ENCODE measurements around the gene SDC4.
A peak's percentile ranks its signal among the peaks of the same experiment; 100 is the strongest.

SDC4 gene, protein sequence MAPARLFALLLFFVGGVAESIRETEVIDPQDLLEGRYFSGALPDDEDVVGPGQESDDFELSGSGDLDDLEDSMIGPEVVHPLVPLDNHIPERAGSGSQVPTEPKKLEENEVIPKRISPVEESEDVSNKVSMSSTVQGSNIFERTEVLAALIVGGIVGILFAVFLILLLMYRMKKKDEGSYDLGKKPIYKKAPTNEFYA

DNA sequence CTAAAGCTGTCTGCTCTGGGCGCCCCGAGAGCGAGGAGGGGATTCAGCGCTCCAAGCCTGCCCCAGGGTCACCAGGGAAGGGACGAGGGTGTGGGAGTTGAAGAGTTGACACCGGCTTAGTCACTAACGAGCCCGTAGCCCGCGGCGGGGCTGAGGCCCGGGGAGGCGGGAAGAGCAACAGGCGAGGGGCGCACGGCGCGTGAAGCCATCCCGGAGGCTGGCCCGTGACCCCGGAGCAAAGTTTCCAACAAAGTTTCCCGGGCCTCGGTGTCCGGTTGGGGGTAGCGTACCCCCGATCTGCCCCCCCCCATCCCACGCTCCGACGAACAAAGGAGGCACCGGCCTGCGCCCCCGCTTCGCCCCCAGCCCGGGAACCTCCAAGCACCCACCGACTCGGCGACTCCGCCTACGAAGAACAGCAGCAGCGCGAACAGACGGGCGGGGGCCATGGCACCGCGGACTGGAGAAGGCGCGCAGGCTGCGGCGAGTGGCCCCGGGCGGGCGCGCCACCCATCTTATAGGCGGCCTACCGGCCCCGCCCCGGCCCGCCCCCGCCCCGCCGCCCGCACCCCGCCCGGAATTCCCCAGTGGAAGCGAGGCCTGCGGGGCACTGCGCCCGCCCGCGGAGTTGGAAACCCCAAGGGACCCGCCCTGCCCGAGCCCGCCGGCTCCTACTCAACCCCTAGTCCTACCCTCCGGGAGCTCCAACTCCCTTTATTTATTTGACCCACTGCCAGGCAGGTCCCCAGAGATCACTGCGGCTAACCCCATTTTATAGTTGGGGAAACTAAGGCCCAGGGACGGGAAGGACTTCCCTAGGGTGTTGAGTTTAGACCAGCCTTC is at the start of gene SDC4:
Gene SDC4, minus strand, starts transcription at position 489 of the 843 bp plus-strand sequence. Its CDS starts 40 bp downstream, at position 449.
- peak in 1 of 2 experiments; percentile 61 for DNase-seq

DNA sequence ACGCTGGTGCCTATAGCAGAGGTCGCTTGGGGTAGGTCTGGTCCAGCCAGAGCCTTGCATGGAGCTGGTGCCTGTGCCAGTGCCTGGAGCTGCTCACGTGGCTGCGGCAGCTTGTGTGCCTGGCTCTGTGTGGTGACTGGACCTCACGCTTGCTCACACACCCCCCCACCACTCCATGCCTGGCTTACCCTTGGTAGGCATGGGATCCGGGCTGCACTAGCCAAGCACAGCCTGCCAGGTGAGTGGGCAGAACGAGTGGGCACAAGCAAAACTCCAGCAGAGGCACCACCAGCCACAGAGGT is 46.8 kb upstream of the SDC4 start:
- no peak for DNase-seq

DNA sequence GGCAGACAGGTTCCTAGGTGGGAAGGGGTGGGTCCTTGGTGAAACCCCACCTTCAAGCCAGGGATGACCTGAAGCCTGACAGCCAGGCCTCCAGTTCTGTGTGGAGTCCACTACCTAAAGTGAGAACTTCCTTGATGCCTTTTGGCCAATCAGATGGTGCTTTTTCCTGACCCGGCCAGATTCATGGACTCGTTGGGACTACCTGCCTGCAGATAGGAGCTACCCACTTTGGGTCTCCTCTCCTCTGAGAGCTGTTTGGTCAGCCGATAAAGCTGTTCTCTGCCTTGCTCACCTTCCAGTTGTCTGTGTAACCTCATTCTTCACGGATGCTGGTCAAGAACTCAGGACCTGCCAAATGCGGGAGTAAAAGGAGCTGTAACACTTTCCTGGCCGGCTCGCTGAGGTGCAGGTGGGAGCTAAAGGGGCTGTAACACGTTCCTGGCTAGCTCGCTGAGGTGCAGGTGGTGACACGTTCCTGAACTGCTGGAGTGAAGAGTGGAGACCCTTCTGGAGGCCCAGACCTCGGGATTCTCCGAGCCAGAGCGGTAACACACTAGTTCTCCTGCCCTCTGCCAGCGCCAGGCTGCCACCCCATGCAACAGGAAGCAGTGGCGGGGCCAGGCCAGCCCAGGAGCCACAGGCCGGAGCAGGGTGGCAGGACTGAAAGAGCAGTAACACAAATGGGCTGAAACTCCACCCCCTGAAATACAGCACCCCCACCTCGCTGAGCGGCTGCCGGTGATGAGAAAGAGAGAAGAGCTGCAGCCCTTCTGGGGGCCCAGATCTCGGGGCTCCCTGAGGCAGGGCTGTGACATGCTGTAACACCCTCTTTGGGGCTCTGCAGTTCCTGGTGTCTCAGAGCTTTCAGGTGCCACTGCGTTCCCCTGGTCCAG is 46.2 kb upstream of the SDC4 start:
- DNase-seq = no peak

DNA sequence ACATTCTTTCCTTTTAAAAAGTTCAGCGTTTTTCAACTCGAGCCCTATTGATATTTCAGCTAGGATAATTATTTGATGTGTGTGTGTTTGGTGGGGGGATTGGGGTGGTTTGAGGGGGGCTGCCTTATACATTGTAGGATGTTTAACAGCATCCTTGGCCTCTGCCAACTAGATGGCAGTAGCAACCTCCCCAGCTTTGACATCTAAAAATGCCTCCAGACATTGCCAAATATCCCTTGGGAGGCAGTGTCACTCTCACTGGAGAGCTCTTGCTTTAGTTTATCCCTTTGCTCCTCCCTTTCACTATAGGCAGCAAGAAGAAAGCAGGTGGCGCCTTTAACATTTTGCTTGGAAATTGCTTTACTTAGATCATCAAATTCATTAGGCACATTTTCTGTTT is 44.5 kb upstream of the SDC4 start:
- DNase-seq = no peak

DNA sequence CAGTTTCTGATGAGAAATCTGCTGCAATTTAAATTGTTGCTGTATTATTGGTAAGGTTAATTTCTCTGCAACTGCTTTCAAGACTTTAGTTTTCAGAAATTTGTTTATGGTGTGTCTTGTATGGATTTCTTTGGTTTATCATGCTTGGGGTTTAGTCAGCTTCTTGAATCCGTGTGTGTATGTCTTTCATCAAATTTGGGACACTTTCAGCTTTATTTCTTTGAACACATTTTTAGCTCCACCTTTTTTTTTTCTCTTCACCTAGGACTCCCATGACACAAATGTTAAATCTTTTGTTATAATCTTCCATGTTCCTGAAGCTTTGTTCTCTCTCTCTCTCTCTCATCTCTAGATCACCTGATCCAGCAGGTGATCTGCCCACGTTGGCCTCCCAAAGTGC is 43.3 kb upstream of the SDC4 start:
- DNase-seq = no peak

DNA sequence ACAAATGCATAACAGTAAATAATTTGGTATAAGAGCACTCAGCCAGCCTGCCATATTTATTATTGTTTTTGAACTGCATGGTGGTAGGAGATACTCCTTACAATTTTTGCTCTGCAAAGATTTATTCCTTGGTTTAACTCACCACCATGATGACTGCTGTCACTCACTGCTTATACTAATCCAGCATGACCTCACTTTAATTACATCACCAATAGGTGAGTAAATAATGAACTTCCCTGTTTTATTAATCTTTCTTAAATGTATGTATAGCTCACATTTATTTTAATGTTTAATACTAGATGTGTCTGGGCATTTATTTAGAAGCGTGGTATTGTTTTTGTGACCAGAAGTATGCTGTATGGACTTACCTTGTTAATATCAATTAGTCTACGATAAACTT is 42.7 kb upstream of the SDC4 start:
- DNase-seq = no peak

DNA sequence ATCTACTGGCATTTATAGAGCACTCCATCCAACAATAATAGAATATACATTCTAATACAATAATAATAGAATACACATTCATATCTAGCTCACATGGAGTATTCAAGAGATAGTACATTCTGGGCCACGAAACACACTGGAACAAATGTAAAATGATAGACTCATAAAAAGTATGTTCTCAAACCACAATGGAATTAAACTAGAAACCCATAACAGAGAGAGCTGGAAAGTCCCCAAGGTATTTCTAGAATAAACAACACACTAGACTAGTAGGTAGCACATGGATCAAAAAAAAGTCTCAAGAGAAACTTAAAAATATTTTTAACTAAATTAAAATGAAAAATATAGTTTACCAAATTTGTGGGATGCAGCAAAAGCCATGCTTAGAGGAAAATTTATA is 39.0 kb upstream of the SDC4 start:
- DNase-seq = no peak

DNA sequence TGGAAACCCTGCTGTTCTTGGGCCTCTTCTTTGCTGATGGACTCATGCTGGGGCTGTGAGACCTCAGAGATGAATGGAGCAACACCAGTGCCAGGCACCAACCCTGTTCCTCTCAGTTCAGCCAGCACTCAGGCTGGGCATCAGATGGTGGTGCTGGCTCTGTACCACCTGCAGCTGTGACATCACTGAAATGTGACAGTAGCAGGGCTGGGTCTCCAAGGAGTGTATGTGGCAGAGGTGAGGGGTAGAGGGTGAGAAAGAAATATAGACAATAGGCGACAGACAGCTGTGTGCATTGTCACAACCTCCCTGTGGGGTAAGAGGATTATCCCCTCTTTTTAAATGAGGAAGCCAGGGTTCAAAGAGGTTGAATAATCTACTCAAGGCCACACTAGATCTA is 30.0 kb upstream of the SDC4 start, which contains the start of gene TP53TG5:
Gene TP53TG5, minus strand, starts transcription at position 135 of the 400 bp plus-strand sequence. Its CDS starts 89 bp downstream, at position 46.
- no peak for DNase-seq

DNA sequence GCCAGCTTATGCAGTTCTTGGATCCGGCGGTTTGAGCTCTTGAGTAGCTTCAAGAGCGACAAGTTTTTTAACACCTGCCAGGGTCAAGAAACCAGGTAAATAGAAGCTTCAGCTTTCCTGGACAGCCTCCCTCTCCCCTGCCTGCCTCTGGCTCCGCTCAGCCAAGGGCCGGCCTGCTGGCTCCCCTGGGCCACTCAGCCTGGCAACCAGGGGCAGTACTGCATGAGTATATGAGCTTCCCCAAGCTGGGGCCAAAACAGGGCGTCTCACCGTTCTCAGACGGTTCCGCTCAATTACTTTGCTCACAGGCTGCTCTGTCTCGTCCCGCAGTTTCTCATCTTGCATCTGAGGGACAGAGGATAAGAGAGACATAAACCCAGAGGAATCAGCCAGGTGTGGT is 29.0 kb upstream of the SDC4 start:
- no peak for DNase-seq

DNA sequence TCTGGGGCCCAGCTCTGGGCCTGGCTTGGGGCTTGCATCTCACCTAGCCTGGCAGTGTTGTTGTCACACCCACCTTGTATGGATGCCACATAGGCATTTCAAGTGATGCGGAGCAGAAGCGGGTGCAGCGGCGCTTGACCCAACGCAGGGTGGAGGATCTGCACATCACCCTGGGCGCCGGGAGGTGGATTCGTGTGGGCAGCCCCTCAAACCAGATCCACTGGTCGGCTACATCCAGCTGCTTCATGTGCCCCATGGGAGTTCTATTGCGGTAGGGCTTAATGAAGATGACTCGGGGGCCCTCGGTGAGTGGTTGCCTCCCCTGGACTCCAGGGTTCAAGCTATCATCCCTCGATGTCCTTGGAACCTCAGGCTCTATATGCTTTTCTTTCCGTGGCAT is 26.7 kb upstream of the SDC4 start:
- no peak for DNase-seq

DNA sequence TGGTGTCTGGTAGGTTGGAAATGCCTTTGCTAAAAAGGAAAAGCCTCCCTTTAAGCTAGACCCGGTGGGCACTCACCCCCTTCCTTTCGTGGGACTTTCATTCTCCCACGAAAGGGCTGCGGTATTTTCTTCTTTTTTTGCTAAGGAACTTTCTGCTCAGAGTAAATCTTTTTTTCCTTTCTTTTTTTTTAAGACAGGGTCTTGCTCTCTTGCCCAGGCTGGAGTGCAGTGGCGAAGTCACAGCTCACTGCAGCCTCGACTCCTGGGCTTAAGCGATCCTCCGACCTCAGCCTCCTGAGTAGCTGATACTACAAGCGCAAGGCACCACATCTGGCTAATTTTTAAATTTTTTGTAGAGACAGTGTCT is 25.9 kb upstream of the SDC4 start:
- no peak for DNase-seq

DNA sequence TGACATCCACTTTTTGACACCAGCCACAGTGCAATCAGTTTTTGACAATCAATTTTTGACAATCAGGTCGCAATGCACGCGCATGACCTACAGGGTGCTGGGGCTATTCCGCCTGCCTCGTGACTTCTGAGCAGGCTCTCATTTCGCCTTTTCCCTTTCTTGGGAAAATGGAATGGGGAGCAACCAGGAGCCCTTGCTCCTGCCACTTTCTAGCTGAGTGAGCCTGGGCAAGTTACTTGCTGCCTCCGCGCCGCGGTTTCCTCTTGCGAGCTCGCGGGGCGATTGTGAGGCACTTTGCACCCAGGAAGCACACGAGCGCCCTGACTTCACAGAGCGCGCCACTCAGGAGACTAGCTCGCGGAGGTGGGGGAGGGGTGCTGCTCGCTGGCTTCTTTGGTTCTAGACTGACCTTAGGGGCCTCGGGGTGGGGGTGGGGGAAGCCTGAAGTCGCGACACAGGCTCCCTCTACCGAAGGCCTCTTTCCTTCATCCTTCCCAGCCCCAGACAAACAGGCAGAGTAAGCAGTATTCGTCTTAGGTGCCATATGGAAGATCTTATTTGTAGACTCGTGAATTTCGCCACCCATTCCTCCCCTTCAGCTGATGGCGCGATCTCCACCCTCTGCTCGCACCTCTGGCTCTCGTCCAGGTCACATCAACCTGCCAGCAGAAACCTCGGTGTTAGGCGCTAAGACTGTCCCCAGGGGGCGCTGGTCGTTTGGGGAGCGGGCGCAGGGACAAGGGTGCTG is 25.3 kb upstream of the SDC4 start:
- peak; percentile 60 to 80 for DNase-seq

DNA sequence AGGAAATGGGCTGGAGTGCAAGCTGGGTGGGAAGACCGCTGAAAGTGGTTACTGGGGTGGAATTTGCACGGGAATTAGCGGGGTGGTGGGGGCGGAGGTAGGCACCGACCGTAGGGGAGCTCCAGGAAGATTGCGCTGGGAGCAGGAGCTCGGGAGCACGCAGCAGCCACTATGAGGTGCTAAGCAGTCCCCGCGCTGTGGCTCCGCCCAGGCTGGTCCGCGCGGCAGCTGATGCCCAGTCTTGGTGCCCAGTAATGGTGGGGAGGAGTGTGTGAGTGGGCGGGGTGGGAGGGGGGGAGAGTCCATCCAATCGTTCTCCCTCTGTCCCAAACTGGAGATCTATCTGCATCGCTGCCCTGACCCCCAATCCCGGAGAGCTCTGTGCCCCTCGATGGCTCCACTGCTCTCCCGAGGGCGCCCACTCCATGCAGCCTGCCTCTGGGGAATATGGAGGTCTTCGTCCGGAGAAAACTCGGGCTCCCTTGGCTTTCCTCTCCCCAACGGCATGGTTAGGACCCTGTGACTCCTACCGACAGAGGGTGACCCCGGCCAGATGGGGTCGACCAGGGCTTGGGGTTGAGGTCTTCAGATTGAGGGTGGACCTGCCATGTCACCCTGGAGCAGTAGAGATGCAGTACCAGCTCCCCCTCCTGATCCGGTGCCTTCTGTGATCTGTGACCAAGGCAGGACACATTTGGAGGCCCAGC is 24.6 kb upstream of the SDC4 start:
- DNase-seq = no peak

DNA sequence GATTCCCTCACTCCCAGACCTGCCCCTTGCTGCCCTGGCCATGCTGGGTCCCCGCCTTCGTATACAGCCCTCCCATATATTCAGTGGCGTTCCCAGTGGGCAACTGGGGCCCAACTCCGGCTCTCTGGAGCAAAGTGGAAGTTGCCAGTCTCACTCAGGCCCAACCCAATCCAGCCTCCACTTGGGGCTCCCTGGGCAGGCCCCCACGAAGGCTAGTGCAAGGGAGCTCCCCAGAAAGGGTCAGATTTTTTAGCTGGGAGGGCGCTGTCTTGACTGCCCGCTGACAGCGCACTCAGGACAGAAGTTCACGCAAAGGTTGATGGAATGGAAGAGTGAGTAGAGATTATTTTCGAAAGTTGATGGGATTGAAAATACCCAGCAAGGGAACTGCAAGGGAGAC is 24.0 kb upstream of the SDC4 start:
- no peak for DNase-seq

DNA sequence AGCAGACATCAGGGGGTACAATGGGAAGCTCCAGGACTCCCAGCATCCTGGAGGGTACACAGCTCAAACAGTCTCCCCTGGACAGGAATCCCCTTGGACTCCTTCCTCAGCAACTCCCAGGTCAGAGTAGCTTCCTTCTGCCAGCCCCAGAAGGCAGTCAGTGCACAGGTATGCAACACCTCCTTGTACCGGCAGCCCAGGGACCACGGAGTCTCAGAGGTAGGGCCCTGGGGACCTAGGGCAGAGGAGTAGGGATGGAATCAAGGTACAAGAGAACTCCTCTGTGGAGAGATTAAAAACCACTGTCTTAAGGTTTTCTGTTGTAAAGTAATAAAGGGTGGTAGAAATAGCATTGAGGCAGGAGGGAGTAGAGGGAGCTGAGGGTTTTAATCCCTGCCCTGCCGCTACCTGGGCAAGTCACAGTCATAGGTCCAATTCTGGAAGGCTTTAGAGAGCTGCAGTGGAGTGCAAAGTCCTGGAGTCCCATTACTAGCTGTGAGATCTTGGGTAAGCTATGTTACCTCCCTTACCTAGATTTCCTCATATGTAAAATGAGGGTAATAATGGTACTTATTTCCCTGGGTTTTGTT is 22.4 kb upstream of the SDC4 start:
- DNase-seq = no peak

DNA sequence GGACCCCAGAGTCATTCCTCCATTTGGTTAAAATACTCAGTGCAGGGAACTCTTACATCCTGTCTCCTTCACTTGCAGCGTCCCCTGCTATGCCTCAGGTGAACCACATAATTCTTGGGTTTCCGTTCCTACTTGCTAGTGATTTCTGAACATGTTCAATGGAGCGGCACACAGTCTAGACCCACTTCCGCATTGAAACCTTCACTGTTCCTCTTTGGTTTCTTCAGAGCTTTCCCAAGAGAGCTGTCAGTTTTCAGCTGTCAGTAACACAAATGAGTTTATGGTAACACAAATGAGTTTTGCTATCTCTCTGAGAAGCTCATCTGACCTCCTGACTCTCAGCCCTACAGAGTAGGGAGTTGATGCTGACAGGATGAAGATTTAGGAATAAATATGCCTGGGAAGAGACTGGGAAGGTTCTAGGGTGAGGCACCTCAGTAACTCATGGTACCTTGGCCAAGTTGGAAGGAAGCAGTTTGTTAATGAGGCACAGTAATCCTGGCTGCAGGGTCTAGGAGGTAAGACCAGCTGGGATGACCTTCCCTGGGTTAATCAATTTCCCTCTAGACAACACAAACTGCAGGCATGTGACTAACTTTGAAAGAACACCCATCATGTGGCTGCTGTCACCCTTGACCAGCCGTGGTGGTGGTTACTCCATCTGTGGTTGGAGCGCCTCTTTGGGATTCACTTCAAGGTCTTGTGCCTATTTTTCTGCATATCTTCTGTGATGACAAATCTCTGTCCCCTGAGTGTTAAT is 20.2 kb upstream of the SDC4 start:
- no peak for DNase-seq

DNA sequence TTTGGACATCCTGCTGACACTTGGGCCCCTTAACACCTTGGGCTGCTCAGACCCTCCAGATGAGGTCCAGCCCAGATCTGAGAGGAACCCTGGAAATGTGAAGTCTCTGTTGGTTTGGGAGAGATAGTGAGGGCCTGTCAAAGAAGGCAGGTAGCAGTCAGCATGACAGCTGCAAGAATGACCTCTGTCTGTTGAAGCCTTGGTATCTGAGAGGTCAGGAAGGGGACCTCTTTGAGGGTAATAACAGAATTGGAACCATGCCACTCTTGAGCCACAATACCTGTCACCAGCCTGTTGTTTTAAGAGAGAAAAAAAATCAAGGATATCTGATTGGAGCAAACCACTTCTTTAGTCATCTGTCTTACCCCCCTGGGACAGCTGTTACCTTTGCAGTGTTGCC is 18.9 kb upstream of the SDC4 start:
- DNase-seq = no peak

DNA sequence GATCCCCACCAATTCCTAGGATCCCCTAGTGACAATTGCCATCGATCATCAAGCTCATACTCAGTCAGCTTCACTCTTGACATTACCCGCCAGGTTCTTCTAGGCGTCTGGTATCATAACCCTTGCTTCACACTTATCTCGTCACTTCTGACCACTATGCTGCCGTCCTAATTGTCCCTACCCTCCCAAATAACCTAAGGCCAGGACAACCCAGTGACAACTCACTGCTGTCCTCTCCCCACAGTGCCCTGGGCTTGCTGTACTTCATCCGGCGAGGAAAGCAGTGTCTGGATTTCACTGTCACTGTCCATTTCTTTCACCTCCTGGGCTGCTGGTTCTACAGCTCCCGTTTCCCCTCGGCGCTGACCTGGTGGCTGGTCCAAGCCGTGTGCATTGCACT is 18.4 kb upstream of the SDC4 start:
- DNase-seq = no peak

DNA sequence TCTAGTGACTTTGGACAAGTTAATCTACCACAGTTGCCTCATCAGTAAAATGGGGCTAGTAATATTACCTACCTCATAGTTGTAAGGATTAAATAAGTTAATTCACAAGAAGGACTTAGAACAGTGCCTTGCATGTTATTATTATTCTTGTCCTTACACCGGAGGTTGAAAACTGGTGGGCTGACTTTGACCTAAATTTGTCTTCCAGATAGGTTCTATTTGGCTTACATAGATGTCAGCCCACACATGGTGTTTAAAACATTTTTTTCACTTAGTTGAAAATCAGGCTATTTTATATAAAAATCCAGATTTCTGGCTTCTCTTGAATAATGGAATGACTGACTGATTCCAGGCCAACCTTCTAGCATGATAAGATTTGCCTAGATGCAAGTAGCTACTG is 18.0 kb upstream of the SDC4 start:
- no peak for DNase-seq

DNA sequence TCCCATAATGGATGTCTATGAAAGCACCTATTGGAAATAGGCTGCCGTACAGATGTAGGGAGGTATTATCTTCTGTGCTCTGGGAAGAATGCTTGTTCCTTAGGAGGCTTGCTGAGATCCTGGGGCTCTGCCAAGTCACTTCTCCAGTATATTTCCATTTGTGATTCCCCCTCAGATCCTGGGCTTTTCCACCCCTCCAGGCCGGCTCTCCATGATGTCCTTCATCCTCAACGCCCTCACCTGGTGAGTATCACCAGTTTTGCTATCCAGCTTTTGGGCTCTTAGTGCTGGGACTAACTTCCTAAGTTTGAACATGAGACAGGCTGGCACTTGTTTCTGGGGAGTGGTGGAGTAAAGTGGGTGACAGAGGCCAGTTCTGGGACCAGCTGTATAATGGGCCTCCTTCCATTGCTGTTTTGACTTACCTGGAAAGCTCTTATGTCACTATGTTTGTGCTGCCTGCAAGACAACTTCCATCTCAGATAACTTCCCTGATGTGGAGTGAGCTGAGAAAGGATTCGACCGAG is 17.3 kb upstream of the SDC4 start:
- DNase-seq = no peak

Data from SW 1271 (cell line).